ENCODE results near the gene KRT4.
"Not testable (repeated sequence)": the region's sequence is repeated elsewhere in the genome, so short reads cannot be mapped to it uniquely, and the experiment has no call there.

KRT4 gene

GRCh38 chr12:52772772-52773171 is 41.1 kb downstream of the KRT4 start:
- no peak for DNase-seq (ENCODE audit: low read depth)

GRCh38 chr12:52772188-52772587 is 41.7 kb downstream of the KRT4 start:
- no peak for DNase-seq (ENCODE audit: low read depth)

GRCh38 chr12:52771505-52771904 is 42.4 kb downstream of the KRT4 start:
- no peak for DNase-seq (ENCODE audit: low read depth)

GRCh38 chr12:52771088-52771487 is 42.8 kb downstream of the KRT4 start:
- DNase-seq (ENCODE audit: low read depth) = no peak

GRCh38 chr12:52769946-52770345 is 44.0 kb downstream of the KRT4 start:
- no peak for DNase-seq (ENCODE audit: low read depth)

- no peak for DNase-seq (ENCODE audit: low read depth)
Observed at GRCh38 chr12:52769354-52769753, 44.6 kb downstream of the KRT4 start.

GRCh38 chr12:52768479-52769200 is 45.3 kb downstream of the KRT4 start:
- DNase-seq (ENCODE audit: low read depth) = no peak

- DNase-seq (ENCODE audit: low read depth) = no peak
Observed at GRCh38 chr12:52767427-52767826, 46.5 kb downstream of the KRT4 start.

- no peak for DNase-seq (ENCODE audit: low read depth)
Observed at GRCh38 chr12:52767020-52767379, 46.9 kb downstream of the KRT4 start.

- no peak for DNase-seq (ENCODE audit: low read depth)
Observed at GRCh38 chr12:52766351-52767019, 47.4 kb downstream of the KRT4 start.

- no peak for DNase-seq (ENCODE audit: low read depth)
Observed at GRCh38 chr12:52765702-52766101, 48.2 kb downstream of the KRT4 start.

- no peak for DNase-seq (ENCODE audit: low read depth)
Observed at GRCh38 chr12:52763991-52764390, 49.9 kb downstream of the KRT4 start.

- no peak for DNase-seq (ENCODE audit: low read depth)
Observed at GRCh38 chr12:52763036-52763659, 50.8 kb downstream of the KRT4 start.

- DNase-seq (ENCODE audit: low read depth) = no peak
Observed at GRCh38 chr12:52761802-52762201, 52.1 kb downstream of the KRT4 start.

GRCh38 chr12:52761218-52761617 is 52.7 kb downstream of the KRT4 start:
- DNase-seq (ENCODE audit: low read depth) = not testable (repeated sequence)

GRCh38 chr12:52760623-52761022 is 53.3 kb downstream of the KRT4 start:
- no peak for DNase-seq (ENCODE audit: low read depth)

GRCh38 chr12:52759695-52760094 is 54.2 kb downstream of the KRT4 start:
- no peak for DNase-seq (ENCODE audit: low read depth)

GRCh38 chr12:52759218-52759617 is 54.7 kb downstream of the KRT4 start:
- DNase-seq (ENCODE audit: low read depth) = no peak

GRCh38 chr12:52757449-52758176 is 56.3 kb downstream of the KRT4 start:
- no peak for DNase-seq (ENCODE audit: low read depth)
